ENCODE data around the gene CCDC88C.
A peak's percentile ranks its signal among the peaks of the same experiment; 100 is the strongest.

Gene CCDC88C

DNA sequence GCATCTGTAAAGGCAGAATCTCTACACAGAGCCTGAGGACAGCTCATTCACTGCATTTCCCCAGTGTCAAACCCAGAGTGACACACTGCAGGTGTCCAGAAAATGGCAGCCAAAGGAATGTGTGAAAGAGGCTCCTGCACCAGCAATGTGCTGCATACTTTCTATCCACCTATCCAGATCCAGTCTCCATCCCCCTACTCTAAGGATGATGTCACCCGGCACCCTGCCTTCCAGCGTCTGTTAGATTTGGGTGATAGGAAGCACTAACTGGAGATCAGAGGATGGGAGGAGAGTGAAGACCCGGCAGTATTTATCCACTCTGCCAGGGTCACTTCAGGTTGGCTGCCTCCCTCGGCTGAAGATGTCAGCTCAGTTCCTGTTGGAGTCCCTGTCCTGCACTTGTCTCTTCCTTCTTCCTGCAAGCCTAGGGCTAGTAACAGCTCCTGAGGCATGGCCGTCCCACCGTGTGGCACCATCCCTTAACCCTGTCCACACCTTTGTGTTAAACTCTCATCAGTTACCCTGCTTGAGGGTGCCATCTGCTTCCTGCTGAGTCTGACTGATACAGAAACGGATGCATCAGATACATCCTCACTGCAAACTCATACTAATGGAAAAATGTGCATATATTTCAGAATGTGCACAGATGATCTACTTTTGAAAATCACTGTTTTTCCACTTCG is 160.2 kb downstream of the CCDC88C start:
- H3K4me3 ChIP-seq (ENCODE audit: control insufficient read depth, low read depth, low read length): no peak overlapping the region
- DNase-seq (ENCODE audit: low read depth): no peak
- TF ChIP-seq CTCF (IDR thresholded peaks at IDR 0.05; ENCODE audit: control insufficient read depth, insufficient read depth, low read depth, low read length, missing control alignments): no peak

GRCh38 chr14:91256661-91257060 is 161.0 kb downstream of the CCDC88C start:
- no peak for TF ChIP-seq CTCF (IDR thresholded peaks at IDR 0.05; ENCODE audit: control insufficient read depth, insufficient read depth, low read depth, low read length, missing control alignments)
- H3K4me3 ChIP-seq (ENCODE audit: control insufficient read depth, low read depth, low read length): no peak overlapping the region
- DNase-seq (ENCODE audit: low read depth): no peak

DNA sequence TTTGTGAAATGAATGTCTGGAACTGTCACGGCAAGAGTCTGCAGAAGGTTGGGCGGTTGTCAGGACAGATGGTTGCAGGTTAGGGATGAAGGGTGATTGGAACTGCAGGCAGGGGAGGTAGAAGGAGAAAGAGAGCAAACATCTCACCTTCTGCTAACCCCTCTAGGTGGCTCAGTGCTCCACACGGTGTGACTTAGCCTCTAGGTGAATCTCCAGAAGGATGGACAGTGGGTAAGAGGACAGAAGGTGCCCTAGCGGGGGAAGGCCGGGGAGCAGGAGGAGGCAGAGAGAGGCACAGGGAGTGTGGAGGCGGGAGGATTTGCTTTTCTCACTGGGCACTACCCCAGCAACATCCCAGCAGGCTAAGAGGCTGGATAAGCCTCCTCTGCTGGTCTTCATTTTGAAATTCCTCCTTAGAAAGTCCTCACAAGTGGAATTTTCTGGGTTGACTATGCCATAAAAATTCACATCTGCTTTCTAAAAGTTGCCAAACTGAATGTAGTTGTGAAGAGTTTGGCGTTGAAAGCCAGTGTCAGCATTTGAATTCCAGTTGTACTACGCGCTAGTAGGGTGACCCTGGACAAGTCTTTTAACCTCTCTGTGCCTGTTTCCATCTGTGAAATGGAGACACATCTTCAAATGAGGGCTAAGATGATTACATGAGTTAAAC is 162.5 kb downstream of the CCDC88C start:
- no peak overlapping the region for H3K4me3 ChIP-seq (ENCODE audit: control insufficient read depth, low read depth, low read length)
- TF ChIP-seq CTCF (IDR thresholded peaks at IDR 0.05; ENCODE audit: control insufficient read depth, insufficient read depth, low read depth, low read length, missing control alignments): no peak
- DNase-seq (ENCODE audit: low read depth): no peak

- no peak for DNase-seq (ENCODE audit: low read depth)
- no peak overlapping the region for H3K4me3 ChIP-seq (ENCODE audit: control insufficient read depth, low read depth, low read length)
- no peak for TF ChIP-seq CTCF (IDR thresholded peaks at IDR 0.05; ENCODE audit: control insufficient read depth, insufficient read depth, low read depth, low read length, missing control alignments)
Measured at GRCh38 chr14:91254461-91254860, 163.2 kb downstream of the CCDC88C start.

DNA sequence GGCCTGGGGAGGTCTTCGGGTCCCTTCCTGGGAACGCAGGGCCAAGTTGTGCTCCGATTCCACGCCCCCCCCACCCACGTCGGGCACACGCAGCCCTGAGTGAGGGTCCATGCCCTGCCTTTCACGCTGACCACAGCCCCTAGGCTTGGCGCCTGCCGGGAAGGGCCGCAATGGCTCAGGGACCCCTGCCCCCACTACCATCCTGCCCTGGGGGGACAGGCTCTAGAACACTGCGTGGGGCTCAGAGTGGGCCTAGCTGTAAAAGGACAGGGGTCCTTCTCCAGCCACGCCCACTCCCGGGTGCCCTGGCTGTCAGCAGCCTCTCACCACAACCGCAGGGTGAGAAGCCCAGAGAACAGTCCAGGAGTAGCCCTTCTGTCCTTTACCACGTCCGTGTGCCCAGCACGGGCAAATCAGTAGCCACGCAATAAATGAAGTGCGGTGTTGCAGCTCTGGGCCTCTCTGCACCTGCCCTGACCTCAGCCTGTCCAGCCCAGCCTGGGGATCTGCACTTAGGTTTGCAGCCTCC is 163.8 kb downstream of the CCDC88C start:
- no peak for TF ChIP-seq CTCF (IDR thresholded peaks at IDR 0.05; ENCODE audit: control insufficient read depth, insufficient read depth, low read depth, low read length, missing control alignments)
- H3K4me3 ChIP-seq (ENCODE audit: control insufficient read depth, low read depth, low read length): peak overlapping the region; percentile 7
- DNase-seq (ENCODE audit: low read depth): no peak

GRCh38 chr14:91252871-91253794 is 164.5 kb downstream of the CCDC88C start:
- peak overlapping the region; percentile 51 for H3K4me3 ChIP-seq (ENCODE audit: control insufficient read depth, low read depth, low read length)
- no peak for DNase-seq (ENCODE audit: low read depth)
- peak; percentile 5 for TF ChIP-seq CTCF (IDR thresholded peaks at IDR 0.05; ENCODE audit: control insufficient read depth, insufficient read depth, low read depth, low read length, missing control alignments)

All from AG09309 (cell line).